ENCODE data around the gene RAET1E. TPM values are rescaled to one million over a fixed set of nuclear protein-coding genes. Genes with fewer than 3 reads are reported as not detected.
A peak's percentile ranks its signal among the peaks of the same experiment; 100 is the strongest.

The RAET1E gene
- total RNA-seq, 1 donor from 2014 or later = 27.5 TPM

- H3K27me3 ChIP-seq = no peaks in the 10 kb centered on the region
- TF ChIP-seq POLR2A (IDR thresholded peaks at IDR 0.05) (no peak), CTCF (IDR thresholded peaks at IDR 0.05) (no peak), POLR2AphosphoS5 (IDR thresholded peaks at IDR 0.05; ENCODE audit: insufficient read depth in 1 of 2, low read depth in 1 of 2) (no peak)
- H3K36me3 ChIP-seq = no peaks in the 10 kb centered on the region
- H3K4me1 ChIP-seq = peaks cover 11% of the 10 kb centered on the region
- no peak overlapping the region for H3K4me3 ChIP-seq
- DNase-seq (ENCODE audit: extremely low spot score in 2 of 2) = no peak
- no peaks in the 10 kb centered on the region for H3K9me3 ChIP-seq
- H3K27ac ChIP-seq = no peak overlapping the region
- intact Hi-C loops (cut with DNase I) = no loop called here
Measured at GRCh38 chr6:149888093-149888492, 9.8 kb downstream of the RAET1E start.

- DNase-seq (ENCODE audit: extremely low spot score in 2 of 2) = no peak
- Histone ChIP-seq H3K27ac (no peak overlapping the region), H3K27me3 (no peaks in the 10 kb centered on the region), H3K4me3 (no peak overlapping the region), H3K36me3 (no peaks in the 10 kb centered on the region), H3K9me3 (no peaks in the 10 kb centered on the region), H3K4me1 (peaks cover 11% of the 10 kb centered on the region)
- intact Hi-C loops (cut with DNase I) = no loop called here
- TF ChIP-seq POLR2AphosphoS5 (IDR thresholded peaks at IDR 0.05; ENCODE audit: insufficient read depth in 1 of 2, low read depth in 1 of 2) = peak in 1 of 2 donors; percentile 25
- no peak for TF ChIP-seq POLR2A (IDR thresholded peaks at IDR 0.05)
Measured at GRCh38 chr6:149887343-149887742, 10.6 kb downstream of the RAET1E start.

- intact Hi-C loops (cut with DNase I) = no loop called here
- Histone ChIP-seq H3K27ac (no peak overlapping the region), H3K36me3 (no peaks in the 10 kb centered on the region), H3K9me3 (no peaks in the 10 kb centered on the region), H3K4me1 (peaks cover 8% of the 10 kb centered on the region), H3K4me3 (no peak overlapping the region), H3K27me3 (no peaks in the 10 kb centered on the region)
- TF ChIP-seq CTCF (IDR thresholded peaks at IDR 0.05) (no peak), POLR2A (IDR thresholded peaks at IDR 0.05) (no peak), POLR2AphosphoS5 (IDR thresholded peaks at IDR 0.05; ENCODE audit: insufficient read depth in 1 of 2, low read depth in 1 of 2) (no peak)
- no peak for DNase-seq (ENCODE audit: extremely low spot score in 2 of 2)
Measured at GRCh38 chr6:149885888-149886287, 12.0 kb downstream of the RAET1E start.

- TF ChIP-seq POLR2A (IDR thresholded peaks at IDR 0.05) (no peak), POLR2AphosphoS5 (IDR thresholded peaks at IDR 0.05; ENCODE audit: insufficient read depth in 1 of 2, low read depth in 1 of 2) (no peak), CTCF (IDR thresholded peaks at IDR 0.05) (no peak)
- no peak overlapping the region for H3K27ac ChIP-seq
- H3K4me1 ChIP-seq = no peaks in the 10 kb centered on the region
- H3K4me3 ChIP-seq = no peak overlapping the region
- no peaks in the 10 kb centered on the region for H3K36me3 ChIP-seq
- peak in 1 of 2 donors; percentile 94 for DNase-seq (ENCODE audit: extremely low spot score in 2 of 2)
- intact Hi-C loops (cut with DNase I) = no loop called here
- no peaks in the 10 kb centered on the region for H3K9me3 ChIP-seq
- no peaks in the 10 kb centered on the region for H3K27me3 ChIP-seq
Measured at GRCh38 chr6:149884617-149885016, 13.3 kb downstream of the RAET1E start.

GRCh38 chr6:149884215-149884614 lies 13.7 kb downstream of the RAET1E start:
- no peak for DNase-seq (ENCODE audit: extremely low spot score in 2 of 2)
- no peak for TF ChIP-seq POLR2A (IDR thresholded peaks at IDR 0.05)
- no peak for TF ChIP-seq POLR2AphosphoS5 (IDR thresholded peaks at IDR 0.05; ENCODE audit: insufficient read depth in 1 of 2, low read depth in 1 of 2)
- TF ChIP-seq CTCF (IDR thresholded peaks at IDR 0.05) = no peak

More at GRCh38 chr6:149884215-149884614, 13.7 kb downstream of the RAET1E start:
- H3K27ac ChIP-seq = no peak overlapping the region
- no peaks in the 10 kb centered on the region for H3K36me3 ChIP-seq
- no peaks in the 10 kb centered on the region for H3K27me3 ChIP-seq
- H3K4me3 ChIP-seq = no peak overlapping the region
- intact Hi-C loops (cut with DNase I) = no loop called here
- no peaks in the 10 kb centered on the region for H3K9me3 ChIP-seq
- H3K4me1 ChIP-seq = no peaks in the 10 kb centered on the region
